Stimulated activated naive CD4-positive, alpha-beta T cell (primary cell): ENCODE data around the gene STK17A.

Experiments used
- DNase-seq, 6 experiments: peaks; one replicate each; lab custom pipeline; 2025; lab: John Stamatoyannopoulos, UW

STK17A gene

DNA sequence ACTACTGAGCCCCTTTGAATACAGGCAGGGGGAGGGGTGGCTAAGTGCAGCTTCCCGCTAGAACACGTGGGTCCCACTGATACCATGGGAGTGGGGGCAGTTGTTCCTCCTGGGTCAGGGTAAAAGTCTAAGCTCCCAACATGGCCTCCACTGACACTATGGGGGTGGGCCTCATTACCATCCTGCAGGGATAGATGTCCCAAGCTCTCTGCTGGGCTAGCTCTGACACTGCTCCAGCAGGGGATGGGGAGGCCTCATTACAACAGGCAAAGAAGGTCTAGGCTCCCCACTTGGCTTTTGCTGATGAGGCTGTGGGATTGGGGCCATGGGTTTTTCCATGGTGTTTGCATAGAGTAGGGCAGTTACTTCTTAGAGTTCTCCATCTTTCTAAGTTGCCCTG is 51.5 kb downstream of the STK17A start:
- DNase-seq, result no peak

DNA sequence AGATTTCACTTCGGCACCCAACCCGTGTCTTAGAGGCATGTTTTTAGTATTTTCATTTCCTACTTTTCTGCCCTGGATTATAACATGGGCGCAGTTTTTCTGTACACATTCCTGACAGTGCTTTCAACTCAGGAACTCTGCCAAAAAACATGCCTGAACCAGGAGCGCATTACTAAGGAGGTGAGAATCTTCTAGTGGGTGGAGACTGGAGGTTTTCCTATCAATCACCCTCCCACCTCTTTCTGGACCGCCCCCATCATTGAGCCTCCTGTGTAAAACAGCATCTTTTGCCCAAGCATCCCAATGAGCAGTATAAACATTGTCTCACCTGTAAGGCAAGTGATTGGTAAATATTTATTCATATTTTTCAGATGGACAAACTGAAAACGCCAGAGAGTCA is 53.2 kb downstream of the STK17A start:
- DNase-seq, result no peak

DNA sequence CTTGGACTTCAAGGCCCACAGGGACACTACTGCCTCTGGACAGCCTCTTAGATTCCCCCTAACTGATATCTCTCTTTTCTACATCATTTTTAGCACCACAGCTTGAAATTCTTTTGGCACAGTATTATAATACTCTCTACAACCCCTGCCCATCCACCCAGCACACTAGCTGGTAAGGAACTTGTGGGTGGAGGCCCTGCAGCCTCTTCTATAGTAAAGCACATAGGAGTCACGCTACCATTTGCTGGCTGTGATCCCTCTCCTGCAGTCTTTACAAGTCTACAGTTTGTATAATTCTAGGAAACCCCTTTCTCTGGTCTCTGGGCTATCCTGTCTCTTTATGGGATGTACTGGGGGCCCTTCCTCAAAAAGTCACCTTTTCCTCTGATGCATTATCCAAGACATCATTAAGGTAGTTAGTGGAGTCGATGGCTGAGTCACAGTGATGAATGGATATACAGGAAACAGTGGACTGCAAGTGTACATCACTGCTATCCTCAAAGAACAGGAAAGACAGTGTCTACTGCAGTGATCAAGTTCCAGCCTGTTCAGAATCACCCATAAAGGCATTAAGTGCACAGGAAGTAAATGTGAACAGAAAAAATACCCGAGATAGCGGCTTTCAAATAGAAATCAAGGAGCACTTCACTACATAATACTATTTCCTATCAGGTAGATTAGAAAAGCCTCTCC is 54.4 kb downstream of the STK17A start:
- DNase-seq, result peak in 3 of 6 experiments; percentile 20 to 35 (median 24)

DNA sequence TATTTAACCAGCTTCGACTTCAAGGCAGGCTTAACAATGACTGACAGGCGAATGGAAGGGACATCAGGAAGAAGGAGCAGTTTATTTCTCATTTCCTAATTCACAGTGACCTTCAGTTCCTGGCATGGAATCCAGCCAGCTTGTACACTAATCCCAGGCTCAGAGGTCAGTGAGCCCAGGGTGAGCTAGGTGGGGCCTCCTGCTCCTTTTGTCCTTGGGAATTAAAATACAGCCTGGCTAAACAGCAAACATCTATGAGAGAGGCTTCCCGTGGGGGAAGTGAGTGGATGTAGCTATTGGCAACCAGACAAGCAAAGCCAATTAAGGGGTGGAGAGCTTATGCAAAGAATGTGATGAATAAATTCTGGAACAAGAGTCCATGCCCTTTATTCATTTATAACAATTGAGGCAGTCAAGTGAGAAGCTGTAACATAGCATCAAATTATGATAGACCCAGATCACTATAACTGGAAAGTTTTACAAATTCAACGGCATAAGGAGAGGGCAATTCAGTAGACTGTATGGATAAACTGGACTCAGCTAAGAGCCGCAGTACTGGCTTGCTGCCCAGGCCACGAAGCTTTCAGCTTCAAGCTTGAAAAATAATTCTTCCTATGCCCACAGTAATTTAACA is 57.1 kb downstream of the STK17A start:
- DNase-seq, result no peak

DNA sequence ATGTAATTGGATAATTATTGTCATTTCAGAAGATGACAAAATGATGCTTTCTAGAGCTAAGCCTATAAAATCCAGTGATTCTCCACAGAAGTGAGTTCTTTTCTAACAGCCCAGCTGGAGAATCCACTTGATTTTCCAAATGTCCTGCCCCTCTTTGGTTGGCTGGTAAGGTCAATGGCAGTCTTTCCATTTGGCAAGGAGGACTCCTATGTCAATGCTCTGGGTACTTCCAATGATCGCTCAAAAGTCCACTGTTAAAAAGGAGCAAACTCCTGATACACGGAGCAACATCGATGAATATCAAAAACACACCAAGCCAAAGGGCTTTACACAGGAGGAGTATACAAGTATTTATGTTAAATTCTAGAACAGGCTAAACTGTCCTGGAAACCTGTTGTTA is 57.8 kb downstream of the STK17A start:
- no peak for DNase-seq

DNA sequence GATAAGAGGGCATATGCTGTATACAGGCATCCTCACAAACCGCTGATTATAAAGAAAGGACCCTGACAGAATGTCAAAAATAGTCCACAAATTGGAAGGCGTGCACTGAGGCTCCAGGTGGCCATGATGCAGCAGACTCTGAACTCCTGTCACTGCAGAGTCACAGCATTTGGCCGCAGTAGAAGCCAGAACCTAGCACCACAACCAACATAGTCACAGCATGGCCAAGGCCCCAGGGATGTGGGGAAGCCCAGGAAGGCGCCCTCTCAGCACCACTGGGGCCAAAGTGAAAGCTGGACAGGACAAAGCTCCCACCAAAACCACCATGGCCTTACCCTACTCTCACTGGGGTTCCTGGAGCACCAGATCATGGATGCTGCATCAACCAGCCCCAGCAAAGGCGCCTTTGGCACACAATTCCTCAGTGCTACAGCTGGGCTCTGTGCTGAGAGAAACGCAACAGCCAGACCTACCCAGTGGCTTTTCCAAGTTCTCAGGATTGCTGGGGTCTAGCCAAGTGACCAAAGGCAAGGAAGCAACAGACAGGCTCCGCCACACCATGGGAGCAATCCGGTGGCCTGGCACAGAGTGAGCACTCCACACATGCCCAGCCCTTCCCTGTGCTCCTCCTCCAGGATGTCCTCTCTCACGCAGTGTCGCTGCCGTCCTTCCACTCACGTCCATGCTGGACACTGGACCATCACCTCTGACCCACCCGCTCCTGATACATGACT is 60.2 kb downstream of the STK17A start:
- DNase-seq, result no peak

DNA sequence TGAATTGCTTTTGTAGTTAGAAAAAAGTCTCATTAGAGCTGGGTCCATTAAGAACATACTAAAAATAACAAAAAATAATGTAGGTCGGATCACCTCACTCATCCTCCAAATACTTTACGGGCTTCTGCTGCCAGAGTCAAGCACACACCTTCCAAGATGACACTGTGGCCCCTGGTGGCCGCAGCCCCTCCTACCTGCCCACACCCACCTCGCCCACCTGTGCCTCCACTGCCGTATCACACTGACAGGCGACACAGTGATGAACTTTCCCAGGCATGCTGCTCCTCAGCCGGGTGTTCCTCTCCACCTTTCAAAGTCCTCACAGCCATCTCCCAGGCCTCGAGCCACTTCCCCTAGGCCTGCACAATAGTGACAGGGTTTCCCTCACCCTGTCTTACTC is 60.9 kb downstream of the STK17A start:
- DNase-seq, result no peak

DNA sequence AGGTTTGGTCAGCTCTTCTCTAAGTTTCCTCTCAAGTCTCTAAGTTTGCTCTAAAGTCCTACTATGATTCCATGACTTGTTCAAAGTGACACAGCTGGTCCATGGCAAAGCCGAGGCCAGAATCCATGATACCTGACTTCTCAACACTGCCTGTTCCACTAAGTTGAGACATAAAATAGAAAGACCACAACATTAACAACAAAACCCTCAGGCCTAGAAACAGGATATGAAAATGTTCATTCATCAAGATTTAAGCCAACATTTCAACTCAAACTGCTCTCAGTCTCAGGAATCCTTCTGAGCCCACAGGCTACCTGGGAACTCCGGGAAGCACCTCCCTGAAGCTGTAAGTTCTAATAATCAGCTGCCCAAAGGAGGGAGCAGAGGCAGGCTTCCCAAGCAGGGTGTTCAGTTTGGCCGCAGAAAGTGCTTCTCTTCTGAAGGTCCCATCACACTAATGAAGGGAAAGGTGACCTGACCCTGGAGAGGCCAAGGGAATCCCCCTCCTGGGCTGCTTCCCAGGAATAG is 62.9 kb downstream of the STK17A start:
- DNase-seq, result no peak

DNA sequence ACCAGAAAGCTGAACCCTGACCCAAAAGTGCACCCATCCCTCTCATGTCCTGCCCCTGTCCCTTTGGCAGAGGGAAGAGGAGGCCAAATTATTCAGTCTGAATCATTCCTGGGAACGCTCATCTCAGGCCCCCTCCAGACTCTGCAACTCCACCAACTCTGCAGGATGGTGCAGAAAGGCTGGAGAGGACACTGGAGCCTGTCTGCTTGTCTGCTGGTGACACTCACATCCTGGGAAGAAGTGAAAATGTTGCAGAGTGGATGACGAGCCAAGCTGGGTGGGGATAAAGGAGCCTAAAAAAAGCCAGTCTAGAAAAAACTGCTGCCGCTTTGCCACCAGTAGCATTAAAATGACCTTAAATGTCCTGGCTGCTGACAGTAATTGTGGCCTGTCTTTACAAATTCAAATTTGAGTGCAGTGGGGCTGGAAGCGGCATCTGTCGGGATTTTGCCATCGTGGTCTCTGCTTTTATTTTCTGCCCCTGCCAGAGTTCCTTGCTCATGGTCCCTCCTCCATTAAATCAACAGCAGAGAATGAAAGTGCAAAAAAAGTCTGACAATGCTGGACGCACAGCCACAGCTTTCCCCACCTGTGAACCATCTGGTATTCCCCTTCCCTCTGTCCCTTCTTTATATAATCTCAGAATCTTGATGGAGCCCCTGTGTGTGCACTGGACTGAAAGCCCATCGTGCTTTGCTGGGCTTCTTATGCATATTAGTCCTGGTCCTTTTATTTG is 63.9 kb downstream of the STK17A start:
- DNase-seq, result no peak

DNA sequence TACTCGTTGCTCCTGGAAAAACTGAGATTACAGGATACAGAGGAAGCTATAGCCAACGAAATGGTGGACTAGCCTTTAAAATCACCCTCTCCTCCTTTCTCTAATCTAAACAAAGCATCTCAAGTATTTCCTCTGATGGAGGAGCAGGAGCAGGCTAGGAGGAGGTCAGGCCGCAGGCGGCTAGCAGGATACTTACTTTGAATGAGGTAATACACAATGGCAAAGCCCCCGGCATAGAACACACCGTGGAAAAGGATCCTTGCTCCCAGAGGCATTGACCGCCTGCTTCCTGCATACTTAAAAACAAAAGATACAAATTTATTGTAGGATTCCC is 64.4 kb downstream of the STK17A start:
- DNase-seq, result no peak

DNA sequence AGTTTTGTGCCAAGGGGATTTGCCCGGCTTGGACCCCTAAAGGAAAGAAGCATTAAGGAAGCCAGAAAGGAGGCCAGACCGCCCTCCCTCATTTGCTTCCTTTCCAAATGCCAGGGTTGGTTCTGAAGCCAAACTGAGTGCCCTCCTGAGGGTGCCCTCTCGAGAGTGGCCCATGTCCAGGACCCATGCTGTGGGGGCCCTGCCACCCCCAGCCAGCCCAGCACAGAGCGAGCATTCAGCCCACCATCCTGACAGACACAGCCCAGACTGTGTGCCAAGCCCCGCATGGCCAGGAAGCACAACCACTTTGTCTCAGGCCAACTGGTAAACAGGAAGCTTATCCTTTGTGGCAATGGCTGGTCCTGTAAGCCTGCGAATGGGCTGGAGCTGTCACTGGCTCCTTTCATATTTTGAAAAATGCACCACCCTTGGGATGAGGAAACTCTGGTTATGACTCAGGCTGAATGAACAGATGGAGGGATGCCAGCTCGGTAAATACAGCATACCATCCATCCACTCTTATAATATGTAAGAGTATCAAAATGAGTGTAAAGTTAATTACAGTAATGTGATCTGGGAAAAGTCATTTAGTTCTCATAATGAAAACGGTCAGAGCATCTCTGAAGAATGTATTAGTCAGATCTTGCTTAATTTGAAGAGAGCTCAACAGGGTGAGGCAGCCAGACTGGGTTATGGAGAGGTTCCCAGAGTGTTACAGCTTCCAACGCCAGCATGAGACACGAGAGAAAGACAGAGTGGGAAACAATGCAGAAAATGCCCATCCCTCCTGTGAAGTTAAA is 65.0 kb downstream of the STK17A start:
- DNase-seq, result peak in 2 of 6 experiments; percentile 20 to 25

DNA sequence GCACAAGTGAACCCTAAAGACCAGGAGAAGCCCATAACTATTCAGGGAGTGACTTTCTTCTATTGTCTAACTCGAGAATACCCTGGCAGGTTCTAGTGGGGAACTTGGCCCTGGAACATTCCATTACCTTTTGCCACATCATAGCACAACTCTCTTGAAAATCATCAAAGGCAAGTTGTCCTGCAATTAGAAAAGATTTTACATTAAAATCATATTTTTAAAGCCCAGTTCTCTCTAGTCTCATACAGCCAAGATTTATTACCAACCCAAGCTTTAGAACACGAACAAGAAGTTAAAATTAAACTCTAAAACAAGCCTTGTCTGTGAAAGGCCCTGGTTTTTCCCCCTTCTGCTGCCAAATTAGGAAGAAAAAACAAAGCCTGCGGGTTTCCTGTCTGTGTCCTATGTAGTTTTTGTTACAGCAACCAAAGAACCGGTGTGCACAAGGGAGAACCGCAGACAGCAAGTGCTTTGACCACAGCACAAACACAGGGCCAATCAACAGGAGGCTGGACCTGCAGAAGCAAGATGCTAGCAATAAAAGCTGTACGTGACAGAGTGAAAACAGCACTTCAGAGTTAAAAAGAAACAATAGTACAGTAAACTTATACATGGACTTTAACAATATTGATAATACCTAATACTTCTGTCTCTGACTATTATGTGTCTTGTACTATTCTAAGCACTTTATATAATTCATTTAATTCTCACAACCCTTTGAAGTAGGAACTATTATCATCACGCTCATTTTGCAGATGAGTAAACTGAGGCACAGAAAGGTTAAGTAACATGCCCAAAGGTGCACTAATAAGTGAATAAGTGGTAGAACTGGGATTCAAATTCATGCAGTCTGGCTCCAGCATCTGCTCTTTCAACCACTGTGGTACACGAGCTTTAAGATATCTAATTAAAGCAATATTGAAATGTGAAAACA is 65.8 kb downstream of the STK17A start:
- DNase-seq, result peak; percentile 49 to 87 (median 69)

DNA sequence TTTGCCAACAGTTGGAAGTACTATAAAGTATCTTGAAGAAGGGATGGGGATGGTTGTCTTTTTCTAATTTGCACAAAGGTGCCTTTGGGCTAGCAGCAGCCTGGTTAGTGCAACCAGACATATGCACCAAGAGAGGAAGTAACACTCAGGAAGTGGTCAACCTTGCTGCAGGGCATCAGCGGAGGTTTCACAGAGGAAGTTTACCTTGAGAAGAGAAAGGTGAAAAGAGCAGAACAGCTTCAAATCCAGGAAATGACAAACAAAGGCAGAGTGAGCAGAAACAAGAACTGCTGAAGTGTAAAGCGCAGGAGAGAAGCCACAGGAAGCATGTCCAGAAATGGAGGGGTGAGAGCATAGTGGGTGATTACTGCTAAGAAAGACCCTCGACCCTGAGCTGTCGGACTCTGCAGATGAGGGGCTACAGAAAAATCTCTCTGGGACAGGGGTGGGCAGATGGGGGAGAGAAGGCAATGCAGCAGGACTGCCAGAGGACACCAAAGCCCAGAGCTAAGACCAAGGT is 66.9 kb downstream of the STK17A start:
- peak; percentile 34 to 88 (median 70) for DNase-seq

DNA sequence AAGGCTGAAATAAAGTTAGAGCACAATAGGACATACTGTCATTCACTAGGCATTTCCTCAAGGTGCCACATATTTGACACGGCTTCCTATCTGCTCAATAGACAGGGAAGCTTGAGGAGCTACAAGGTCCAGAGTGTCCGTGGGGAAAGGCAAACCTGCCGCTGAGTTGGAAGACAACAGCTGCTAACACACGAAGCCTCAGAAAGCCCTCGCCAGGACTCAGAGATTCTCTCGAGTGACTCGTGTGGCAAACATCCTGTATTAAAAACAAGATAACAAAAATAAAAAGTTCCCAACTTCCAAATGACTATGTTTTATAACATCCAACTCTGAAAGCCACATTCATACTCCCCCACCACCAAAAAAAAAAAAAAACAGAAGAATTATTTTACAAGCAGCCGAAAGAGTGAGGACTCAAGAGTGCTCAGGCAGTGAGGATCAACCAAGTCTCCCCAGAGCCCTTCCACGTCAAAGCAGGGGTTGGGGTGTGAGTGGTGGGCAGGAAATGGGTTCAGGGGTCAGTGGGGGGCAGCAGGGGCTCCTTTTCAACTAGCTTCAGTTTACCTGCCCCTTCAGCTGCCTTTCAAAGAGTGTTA is 67.6 kb downstream of the STK17A start:
- DNase-seq, result peak in 2 of 6 experiments; percentile 31 to 55

DNA sequence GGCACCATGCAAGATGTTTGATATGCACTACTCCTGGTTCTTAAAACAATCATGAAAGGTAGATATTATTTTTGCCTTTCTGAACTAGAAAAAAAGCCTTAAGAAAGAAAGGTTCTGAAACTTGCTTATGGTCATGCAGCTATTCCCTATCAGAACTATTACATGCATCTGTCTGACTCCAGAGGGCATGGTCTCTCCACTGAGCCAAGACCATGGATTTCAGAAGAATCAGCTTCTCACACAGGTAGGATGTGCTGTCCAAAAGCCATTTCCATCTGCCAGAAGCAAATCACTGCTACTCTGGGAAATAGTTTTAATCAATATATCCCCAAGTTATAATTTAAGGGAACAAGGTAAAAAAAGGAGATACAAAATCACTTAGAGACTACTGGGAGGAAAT is 69.5 kb downstream of the STK17A start:
- DNase-seq, result no peak

DNA sequence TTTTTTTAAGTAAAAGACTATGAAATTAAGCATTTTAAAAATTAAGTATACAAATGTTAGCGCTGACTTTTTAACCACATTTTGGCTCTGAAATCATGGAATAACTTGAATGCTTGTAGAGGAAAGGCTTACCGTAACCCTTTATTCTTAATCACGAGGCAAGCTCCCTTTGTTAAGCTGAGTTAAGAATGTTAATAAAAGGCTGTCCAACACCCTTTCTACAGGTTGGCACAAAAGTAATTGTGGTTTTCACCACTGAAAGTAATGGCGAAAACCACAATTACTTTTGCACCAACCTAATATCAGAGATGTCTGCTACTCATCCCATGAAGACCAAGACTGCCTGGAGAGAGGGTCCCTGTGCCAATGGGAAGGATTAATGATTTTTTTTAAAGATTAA is 70.6 kb downstream of the STK17A start:
- DNase-seq, result no peak

DNA sequence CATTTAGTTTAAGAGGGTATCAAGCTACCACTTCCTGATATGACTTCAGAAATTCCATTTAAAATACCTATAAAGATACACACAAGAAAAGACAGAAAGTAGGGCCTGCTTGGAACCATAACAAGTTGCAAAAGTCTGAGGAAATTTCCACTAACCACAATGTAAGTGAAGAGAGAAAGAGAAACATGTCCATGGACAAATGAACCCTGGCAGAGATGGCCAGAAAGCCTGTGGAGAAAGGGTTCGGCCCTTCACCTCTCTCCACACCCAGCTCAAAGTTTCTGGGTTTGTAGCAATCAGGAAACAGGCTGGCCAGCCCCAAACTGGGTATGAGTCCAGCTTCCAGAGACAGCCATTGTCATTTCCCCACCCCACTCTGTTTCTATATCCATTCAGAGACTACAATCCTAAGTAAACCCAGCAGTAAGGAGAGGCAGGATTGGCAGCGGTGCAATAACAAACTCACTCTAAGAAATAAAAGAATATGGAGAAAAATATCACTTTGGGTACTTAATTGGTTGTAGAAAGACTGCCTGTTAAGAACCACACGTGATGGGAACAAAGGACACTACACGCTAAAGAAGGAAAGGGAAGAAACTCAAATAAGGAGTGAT is 71.1 kb downstream of the STK17A start:
- no peak for DNase-seq

DNA sequence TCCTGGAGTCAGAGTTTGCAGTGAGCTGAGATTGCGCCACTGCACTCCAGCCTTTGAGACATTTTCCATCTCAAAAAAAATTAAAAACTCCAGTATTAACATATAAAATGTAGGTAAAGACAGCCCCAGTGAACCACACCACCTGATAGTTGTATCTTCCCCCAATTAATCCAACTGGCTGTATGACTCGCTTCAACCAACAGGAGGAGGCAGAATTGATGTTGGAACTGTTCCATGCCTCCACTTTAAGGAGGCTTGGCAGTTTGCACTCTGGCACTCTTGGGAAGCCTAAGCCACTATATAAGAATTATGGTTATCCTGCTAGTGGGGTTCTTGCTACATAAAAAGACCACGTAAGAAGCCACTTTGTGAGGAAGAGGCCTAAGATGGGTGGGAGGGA is 72.7 kb downstream of the STK17A start:
- no peak for DNase-seq

DNA sequence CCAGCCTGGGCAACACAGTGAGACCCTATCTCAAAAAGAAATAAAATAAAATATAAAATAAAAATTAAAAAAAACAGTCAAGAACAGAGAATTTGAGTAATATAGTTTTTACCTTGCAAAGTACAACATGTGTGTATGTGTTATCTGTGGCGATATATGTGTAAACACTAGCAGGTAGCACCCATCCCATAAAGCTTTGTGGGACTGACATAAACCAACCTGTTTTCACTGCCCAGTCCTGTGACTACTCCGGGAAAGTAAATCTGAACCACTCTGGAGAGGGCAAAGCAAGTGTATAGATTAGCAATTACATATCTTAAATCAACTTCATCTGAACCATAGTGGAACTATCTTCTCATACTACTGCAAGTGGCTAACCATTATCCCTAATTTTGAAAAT is 74.1 kb downstream of the STK17A start:
- DNase-seq, result no peak
